GM12865 (cell line): ENCODE measurements around the gene MVD.

Experiments
- DNase-seq: peaks from one replicate; pipeline ENCODE4 v3.0.0; 2010; ENCODE audit warnings: low read depth
- H3K4me3 ChIP-seq: 2 replicates; pipeline ENCODE4 v1.5.1; 2011; ENCODE audit warnings: mild to moderate bottlenecking, low read depth, low read length, control low read depth
- TF ChIP-seq, protein P1 (sequence below): IDR thresholded peaks from 2 replicates; pipeline ENCODE4 v1.5.1; 2011; ENCODE audit warnings: low read length, control low read depth, low read depth, inconsistent platforms; ENCODE audit not compliant: insufficient read depth; ENCODE audit errors: missing control alignments

Gene MVD, protein sequence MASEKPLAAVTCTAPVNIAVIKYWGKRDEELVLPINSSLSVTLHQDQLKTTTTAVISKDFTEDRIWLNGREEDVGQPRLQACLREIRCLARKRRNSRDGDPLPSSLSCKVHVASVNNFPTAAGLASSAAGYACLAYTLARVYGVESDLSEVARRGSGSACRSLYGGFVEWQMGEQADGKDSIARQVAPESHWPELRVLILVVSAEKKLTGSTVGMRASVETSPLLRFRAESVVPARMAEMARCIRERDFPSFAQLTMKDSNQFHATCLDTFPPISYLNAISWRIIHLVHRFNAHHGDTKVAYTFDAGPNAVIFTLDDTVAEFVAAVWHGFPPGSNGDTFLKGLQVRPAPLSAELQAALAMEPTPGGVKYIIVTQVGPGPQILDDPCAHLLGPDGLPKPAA

GRCh38 chr16:88662843-88663606, at the start of gene MVD:
Gene MVD, minus strand, starts transcription at chr16:88663091. Its CDS starts 11 bp downstream, at chr16:88663080.
- DNase-seq = peak; percentile 99
- TF ChIP-seq, protein P1, sequence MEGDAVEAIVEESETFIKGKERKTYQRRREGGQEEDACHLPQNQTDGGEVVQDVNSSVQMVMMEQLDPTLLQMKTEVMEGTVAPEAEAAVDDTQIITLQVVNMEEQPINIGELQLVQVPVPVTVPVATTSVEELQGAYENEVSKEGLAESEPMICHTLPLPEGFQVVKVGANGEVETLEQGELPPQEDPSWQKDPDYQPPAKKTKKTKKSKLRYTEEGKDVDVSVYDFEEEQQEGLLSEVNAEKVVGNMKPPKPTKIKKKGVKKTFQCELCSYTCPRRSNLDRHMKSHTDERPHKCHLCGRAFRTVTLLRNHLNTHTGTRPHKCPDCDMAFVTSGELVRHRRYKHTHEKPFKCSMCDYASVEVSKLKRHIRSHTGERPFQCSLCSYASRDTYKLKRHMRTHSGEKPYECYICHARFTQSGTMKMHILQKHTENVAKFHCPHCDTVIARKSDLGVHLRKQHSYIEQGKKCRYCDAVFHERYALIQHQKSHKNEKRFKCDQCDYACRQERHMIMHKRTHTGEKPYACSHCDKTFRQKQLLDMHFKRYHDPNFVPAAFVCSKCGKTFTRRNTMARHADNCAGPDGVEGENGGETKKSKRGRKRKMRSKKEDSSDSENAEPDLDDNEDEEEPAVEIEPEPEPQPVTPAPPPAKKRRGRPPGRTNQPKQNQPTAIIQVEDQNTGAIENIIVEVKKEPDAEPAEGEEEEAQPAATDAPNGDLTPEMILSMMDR = no peak
- peak within 1 kb of the TSS; percentile 95 for H3K4me3 ChIP-seq

DNA sequence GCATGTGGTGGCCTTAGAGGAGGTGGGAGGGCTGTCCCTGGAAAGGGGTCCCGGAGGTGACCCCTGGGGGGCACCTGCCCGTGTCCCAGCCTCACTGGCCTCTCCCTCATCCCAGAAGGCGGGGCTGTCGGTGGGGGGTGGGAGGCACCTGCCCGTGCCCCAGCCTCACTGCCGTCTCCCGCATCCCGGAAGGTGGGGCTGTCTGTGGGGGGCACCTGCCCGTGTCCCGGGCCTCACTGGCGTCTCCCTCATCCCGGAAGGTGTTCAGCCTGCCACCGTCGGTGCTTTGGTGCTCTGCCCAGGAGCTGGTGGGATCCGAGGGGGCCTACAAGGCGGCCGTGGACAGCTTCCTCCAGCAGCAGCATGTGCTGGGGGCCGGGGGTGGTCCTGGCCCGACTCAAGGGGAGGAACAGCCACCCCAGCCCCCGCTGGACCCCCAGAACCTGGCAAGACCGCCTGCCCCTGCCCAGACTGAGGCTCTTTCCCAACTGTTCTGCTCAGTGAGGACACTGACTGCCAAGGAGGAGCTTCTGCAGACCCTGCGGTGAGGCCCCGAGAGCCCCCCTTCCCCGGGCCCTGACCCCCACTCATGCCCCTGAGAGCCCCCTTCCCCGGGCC, 49.6 kb upstream of the MVD start:
- TF ChIP-seq, protein P1 = no peak

GRCh38 chr16:88711750-88712340, 49.0 kb upstream of the MVD start:
- no peak for DNase-seq
- TF ChIP-seq, protein P1 = no peak
- H3K4me3 ChIP-seq = no peak overlapping the region

More for the DNA sequence above, 49.6 kb upstream of the MVD start:
- DNase-seq = no peak
- no peak overlapping the region for H3K4me3 ChIP-seq

GRCh38 chr16:88710556-88710955, 47.7 kb upstream of the MVD start:
- TF ChIP-seq, protein P1 = no peak
- DNase-seq = no peak
- no peak overlapping the region for H3K4me3 ChIP-seq

- DNase-seq = no peak
- TF ChIP-seq, protein P1 = no peak
- H3K4me3 ChIP-seq = peak overlapping the region; percentile 70
Measured at GRCh38 chr16:88706965-88707826, 44.3 kb upstream of the MVD start.
